Caco-2 (cell line): ENCODE results near the gene C11orf65. TPM values are rescaled to one million over a fixed set of nuclear protein-coding genes. Genes with fewer than 3 reads are reported as not detected.

ENCODE experiments used
- BruUV-seq: library from RNA; stranded (reverse); fragments of 400-500 nt; replicated peaks from 2 replicates; lab custom pipeline; 2021; lab: Mats Ljungman, UMichigan
- CTCF ChIA-PET: fragments of 300-600 bp; sonication (Branson Sonifier 250); formaldehyde crosslinking; loops from one replicate; lab custom pipeline; 2022; ENCODE audit warnings: antibody characterized with exemption; lab: Charles Lee
- POLR2A ChIA-PET: fragments of 300-600 bp; sonication (Branson Sonifier 250); formaldehyde crosslinking; loops from one replicate; lab custom pipeline; 2022; ENCODE audit warnings: antibody characterized with exemption; lab: Charles Lee
- DNase-seq, 2 experiments: peaks; one replicate each; pipeline versions ENCODE4 v3.0.0 to v3.0.0-alpha.2; 2020 to 2022
- H3K27me3 ChIP-seq: replicated peaks from 2 replicates; pipeline ENCODE4 v1.6.0; 2011; ENCODE audit warnings: low read length; ENCODE audit not compliant: control insufficient read depth, insufficient read depth
- H3K36me3 ChIP-seq: 2 replicates; pipeline ENCODE4 v1.5.1; 2011; ENCODE audit warnings: low read length; ENCODE audit not compliant: control insufficient read depth, insufficient read depth
- H3K4me1 ChIP-seq: fragments of 250-450 bp; sonication (Bioruptor Pico); 2 replicates; pipeline ENCODE4 v1.5.1; 2020; ENCODE audit warnings: mild to moderate bottlenecking
- H3K4me3 ChIP-seq: 2 replicates; pipeline ENCODE4 v1.5.1; 2011; ENCODE audit warnings: low read depth, mild to moderate bottlenecking, control low read depth, low read length
- H3K9me3 ChIP-seq: fragments of 250-450 bp; sonication (Bioruptor Pico); 2 replicates; pipeline ENCODE4 v1.5.1; 2020; ENCODE audit warnings: mild to moderate bottlenecking, moderate library complexity
- H3K27ac Mint-ChIP-seq: one replicate; pipeline ENCODE4 v1.8.0; 2022; ENCODE audit warnings: mixed read lengths; ENCODE audit not compliant: unreplicated experiment
- H3K27me3 Mint-ChIP-seq: one replicate; pipeline ENCODE4 v1.8.0; 2022; ENCODE audit warnings: mixed read lengths; ENCODE audit not compliant: insufficient read depth, unreplicated experiment
- H3K36me3 Mint-ChIP-seq: one replicate; pipeline ENCODE4 v1.8.0; 2022; ENCODE audit warnings: mild to moderate bottlenecking, mixed read lengths; ENCODE audit not compliant: insufficient read depth, unreplicated experiment
- H3K4me1 Mint-ChIP-seq: one replicate; pipeline ENCODE4 v1.8.0; 2022; ENCODE audit warnings: low read depth, mixed read lengths; ENCODE audit not compliant: unreplicated experiment
- H3K4me3 Mint-ChIP-seq: one replicate; pipeline ENCODE4 v1.8.0; 2022; ENCODE audit warnings: mild to moderate bottlenecking, moderate library complexity, mixed read lengths; ENCODE audit not compliant: unreplicated experiment
- H3K9me3 Mint-ChIP-seq: one replicate; pipeline ENCODE4 v1.8.0; 2022; ENCODE audit warnings: mixed read lengths; ENCODE audit not compliant: unreplicated experiment
- intact Hi-C: fragments of 100-400 bp; cut with micrococcal nuclease; formaldehyde crosslinking; loops from one replicate; pipeline ENCODE4 v1.10.0; 2022; ENCODE audit not compliant: unreplicated experiment
- total RNA-seq: library from RNA; stranded (reverse); gene quantifications from 2 replicates; pipeline ENCODE4 v1.2.3, GENCODE V29; 2022
- TF ChIP-seq, protein P1 (sequence below), 2 experiments: fragments of 200-600 bp in 1 of 2; IDR thresholded peaks; 1 replicate in 1 of 2; 2 replicates in 1 of 2; pipeline versions ENCODE4 v1.5.1 to v1.8.0; 2011 to 2022; ENCODE audit warnings: antibody characterized with exemption in 1 of 2, control low read depth in 1 of 2, inconsistent platforms in 1 of 2, low read depth in 1 of 2, low read length in 1 of 2, mild to moderate bottlenecking in 1 of 2, moderate library complexity in 1 of 2; ENCODE audit not compliant: insufficient read depth in 1 of 2, severe bottlenecking in 1 of 2, unreplicated experiment in 1 of 2

C11orf65 gene
- total RNA-seq, 1 experiment from 2014 or later = 1.0 TPM

GRCh38 chr11:108511851-108512474, 44.6 kb upstream of the C11orf65 start:
- H3K27ac Mint-ChIP-seq = no peak overlapping the region
- ChIA-PET CTCF (no interaction called here), POLR2A (interaction anchor here (0.6 to 0.9 kb wide), 2 partner anchors 12 to 45 kb away, joined by 3 read pairs; no protein-coding TSS in a partner anchor)
- H3K27me3 Mint-ChIP-seq = no peaks in the 10 kb centered on the region
- DNase-seq = no peak
- peaks cover 20% of the 10 kb centered on the region for H3K4me1 Mint-ChIP-seq
- H3K36me3 ChIP-seq = no peaks in the 10 kb centered on the region; the same call in 1 of the 2 replicates
- no TSS peak for BruUV-seq
- H3K36me3 Mint-ChIP-seq = peaks cover 36% of the 10 kb centered on the region
- no peak overlapping the region for H3K4me3 Mint-ChIP-seq
- no peaks in the 10 kb centered on the region for H3K27me3 ChIP-seq
- no peaks in the 10 kb centered on the region for H3K9me3 Mint-ChIP-seq
- no peaks in the 10 kb centered on the region for H3K9me3 ChIP-seq
- intact Hi-C loops = no loop called here
- no peak overlapping the region for H3K4me3 ChIP-seq
- TF ChIP-seq, protein P1, sequence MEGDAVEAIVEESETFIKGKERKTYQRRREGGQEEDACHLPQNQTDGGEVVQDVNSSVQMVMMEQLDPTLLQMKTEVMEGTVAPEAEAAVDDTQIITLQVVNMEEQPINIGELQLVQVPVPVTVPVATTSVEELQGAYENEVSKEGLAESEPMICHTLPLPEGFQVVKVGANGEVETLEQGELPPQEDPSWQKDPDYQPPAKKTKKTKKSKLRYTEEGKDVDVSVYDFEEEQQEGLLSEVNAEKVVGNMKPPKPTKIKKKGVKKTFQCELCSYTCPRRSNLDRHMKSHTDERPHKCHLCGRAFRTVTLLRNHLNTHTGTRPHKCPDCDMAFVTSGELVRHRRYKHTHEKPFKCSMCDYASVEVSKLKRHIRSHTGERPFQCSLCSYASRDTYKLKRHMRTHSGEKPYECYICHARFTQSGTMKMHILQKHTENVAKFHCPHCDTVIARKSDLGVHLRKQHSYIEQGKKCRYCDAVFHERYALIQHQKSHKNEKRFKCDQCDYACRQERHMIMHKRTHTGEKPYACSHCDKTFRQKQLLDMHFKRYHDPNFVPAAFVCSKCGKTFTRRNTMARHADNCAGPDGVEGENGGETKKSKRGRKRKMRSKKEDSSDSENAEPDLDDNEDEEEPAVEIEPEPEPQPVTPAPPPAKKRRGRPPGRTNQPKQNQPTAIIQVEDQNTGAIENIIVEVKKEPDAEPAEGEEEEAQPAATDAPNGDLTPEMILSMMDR (IDR thresholded peaks at IDR 0.05; ENCODE audit: insufficient read depth in 1 of 2, low read depth in 1 of 2, low read length in 1 of 2, severe bottlenecking in 1 of 2, unreplicated experiment in 1 of 2) = no peak
- peaks cover 8% of the 10 kb centered on the region for H3K4me1 ChIP-seq

GRCh38 chr11:108508653-108509593, 41.6 kb upstream of the C11orf65 start:
- DNase-seq = no peak
- Mint-ChIP-seq H3K27me3 (no peaks in the 10 kb centered on the region), H3K4me3 (no peak overlapping the region), H3K4me1 (peaks cover 20% of the 10 kb centered on the region), H3K9me3 (no peaks in the 10 kb centered on the region), H3K36me3 (peaks cover 29% of the 10 kb centered on the region), H3K27ac (no peak overlapping the region)
- BruUV-seq = no TSS peak
- no peak overlapping the region for H3K4me3 ChIP-seq
- ChIA-PET POLR2A (interaction anchor here (0.6 kb wide), 1 partner anchor 263 kb away, joined by 4 read pairs; no protein-coding TSS in a partner anchor), CTCF (no interaction called here)
- no peaks in the 10 kb centered on the region for H3K36me3 ChIP-seq
- H3K9me3 ChIP-seq = no peaks in the 10 kb centered on the region
- TF ChIP-seq, protein P1 (IDR thresholded peaks at IDR 0.05; ENCODE audit: insufficient read depth in 1 of 2, low read depth in 1 of 2, low read length in 1 of 2, severe bottlenecking in 1 of 2, unreplicated experiment in 1 of 2) = no peak
- H3K4me1 ChIP-seq = peaks cover 8% of the 10 kb centered on the region
- intact Hi-C loops = no loop called here
- no peaks in the 10 kb centered on the region for H3K27me3 ChIP-seq

DNA sequence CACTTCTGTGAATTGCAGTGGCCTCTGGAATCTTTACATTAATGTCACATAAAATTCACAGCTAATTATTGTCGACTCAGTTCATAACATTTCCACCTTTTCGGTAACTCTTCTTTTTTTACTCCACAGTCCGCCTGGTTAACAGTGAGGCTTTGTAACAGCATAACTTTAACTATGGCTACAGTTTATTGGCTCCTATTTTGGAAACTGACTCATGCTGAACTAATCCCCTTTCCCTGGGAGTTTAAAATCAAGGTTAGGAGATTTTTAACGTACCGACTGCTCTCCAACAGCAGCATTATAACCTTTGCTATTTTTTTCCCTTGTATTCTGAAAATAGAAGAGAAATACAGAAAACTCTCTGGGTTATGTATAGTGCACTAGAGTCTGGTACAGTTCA, 34.1 kb upstream of the C11orf65 start:
- peak overlapping the region; percentile 19 for H3K27ac Mint-ChIP-seq
- Histone ChIP-seq H3K9me3 (no peaks in the 10 kb centered on the region), H3K4me1 (peaks cover 35% of the 10 kb centered on the region), H3K4me3 (no peak overlapping the region), H3K27me3 (no peaks in the 10 kb centered on the region), H3K36me3 (no peaks in the 10 kb centered on the region)
- DNase-seq = no peak
- CTCF ChIA-PET = no interaction called here
- H3K27me3 Mint-ChIP-seq = no peaks in the 10 kb centered on the region
- BruUV-seq = no TSS peak
- H3K4me1 Mint-ChIP-seq = peaks cover 43% of the 10 kb centered on the region
- H3K9me3 Mint-ChIP-seq = no peaks in the 10 kb centered on the region
- TF ChIP-seq, protein P1 (IDR thresholded peaks at IDR 0.05; ENCODE audit: insufficient read depth in 1 of 2, low read depth in 1 of 2, low read length in 1 of 2, severe bottlenecking in 1 of 2, unreplicated experiment in 1 of 2) = no peak
- H3K36me3 Mint-ChIP-seq = peaks cover 31% of the 10 kb centered on the region
- H3K4me3 Mint-ChIP-seq = no peak overlapping the region
- POLR2A ChIA-PET = interaction anchor here (1.4 kb wide), 1 partner anchor 92 kb away, joined by 4 read pairs; the partner anchor contains the start of gene EXPH5
- intact Hi-C loops = loop anchor here (5.0 kb wide), 1 partner anchor 384 kb away; no protein-coding TSS in a partner anchor
